HG03135 (cell line): ENCODE results near the gene TNS1.

Experiments
- ATAC-seq: cut with Tn5 transposase; IDR thresholded peaks from one replicate; pipeline ENCODE4 v1.9.1; 2021; ENCODE audit warnings: mild to moderate bottlenecking, moderate library complexity; ENCODE audit not compliant: unreplicated experiment

The TNS1 gene

DNA sequence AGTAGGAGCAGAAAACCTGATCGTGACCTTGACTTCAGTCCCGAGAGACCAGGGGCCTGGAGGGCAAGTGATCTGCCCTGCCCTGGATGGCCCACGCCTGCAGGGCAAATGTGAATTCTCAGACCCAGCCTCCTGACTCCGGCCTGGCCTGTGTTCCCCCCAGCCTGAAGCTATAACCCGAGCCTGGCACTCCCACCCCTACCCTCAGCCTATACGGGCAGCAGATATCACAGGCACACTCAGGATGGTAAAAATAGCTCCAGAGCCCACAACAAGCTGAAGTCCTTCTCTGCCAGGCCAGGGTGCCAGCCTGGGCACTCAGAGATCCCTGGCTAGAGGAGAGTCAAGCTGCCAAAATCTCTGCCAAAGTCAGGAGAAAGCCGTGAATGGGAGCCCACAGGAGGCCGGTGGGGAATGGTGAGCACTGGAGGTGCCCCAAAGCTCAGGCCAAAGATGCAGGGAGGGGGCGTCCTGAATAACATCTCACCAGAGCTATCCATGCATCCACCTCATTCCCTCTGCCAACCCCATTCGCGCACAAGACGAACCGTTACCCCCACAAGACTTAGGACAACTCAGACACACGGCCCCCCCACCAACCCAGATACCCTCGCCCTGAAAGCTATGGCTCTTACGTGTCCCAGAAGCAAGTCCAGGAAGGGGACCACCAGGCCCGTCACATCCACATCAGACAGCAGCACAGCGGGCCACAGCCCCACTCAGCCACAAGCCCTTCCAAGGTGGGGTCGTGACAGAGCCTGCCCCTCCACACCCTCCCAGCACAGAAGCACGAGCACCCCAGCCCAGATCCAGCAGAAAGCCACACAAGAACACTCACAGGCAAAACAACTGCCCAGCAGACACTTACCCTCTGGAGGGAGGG is 144.9 kb downstream of the TNS1 start:
- ATAC-seq, result no peak

DNA sequence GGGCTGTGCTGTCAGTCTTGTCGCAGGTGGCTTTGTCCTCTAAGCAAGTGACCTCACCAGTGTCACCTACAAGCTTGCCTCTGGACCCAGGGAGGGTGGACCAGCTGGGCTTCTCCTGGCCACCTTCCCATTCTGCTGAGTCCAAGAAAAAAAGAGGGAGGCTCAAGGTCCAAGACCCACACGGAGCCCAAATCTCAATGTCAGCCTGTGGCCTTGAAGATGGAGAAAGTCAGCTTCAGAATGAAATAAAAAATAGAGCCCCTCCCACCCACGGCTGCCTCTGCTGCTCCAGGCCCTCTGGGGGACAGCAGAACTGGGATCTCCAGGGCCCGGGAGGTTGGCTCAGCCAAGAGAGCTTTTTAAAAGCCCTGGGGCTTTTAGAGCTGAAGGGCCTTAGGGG is 145.9 kb downstream of the TNS1 start:
- ATAC-seq, result no peak

DNA sequence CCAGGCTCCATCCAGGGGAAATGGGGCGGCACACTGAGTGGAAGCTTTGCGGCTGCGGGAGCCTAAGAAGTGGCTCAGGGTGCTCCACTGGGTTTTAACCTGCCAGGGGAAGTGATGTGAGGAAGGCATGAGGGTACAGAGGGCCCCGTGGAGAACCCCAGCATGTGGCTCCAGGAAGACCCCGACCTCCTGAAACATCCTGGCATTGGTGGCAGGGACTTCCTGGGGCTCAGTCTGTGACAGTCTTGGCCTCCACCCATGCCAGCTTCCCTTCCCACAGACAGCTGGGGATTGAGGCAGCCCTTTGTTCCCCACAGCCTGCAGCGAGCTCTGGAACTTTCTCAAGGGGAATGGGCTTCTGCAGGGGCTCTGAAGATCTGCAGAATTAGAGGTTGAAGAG is 146.6 kb downstream of the TNS1 start:
- no peak for ATAC-seq

DNA sequence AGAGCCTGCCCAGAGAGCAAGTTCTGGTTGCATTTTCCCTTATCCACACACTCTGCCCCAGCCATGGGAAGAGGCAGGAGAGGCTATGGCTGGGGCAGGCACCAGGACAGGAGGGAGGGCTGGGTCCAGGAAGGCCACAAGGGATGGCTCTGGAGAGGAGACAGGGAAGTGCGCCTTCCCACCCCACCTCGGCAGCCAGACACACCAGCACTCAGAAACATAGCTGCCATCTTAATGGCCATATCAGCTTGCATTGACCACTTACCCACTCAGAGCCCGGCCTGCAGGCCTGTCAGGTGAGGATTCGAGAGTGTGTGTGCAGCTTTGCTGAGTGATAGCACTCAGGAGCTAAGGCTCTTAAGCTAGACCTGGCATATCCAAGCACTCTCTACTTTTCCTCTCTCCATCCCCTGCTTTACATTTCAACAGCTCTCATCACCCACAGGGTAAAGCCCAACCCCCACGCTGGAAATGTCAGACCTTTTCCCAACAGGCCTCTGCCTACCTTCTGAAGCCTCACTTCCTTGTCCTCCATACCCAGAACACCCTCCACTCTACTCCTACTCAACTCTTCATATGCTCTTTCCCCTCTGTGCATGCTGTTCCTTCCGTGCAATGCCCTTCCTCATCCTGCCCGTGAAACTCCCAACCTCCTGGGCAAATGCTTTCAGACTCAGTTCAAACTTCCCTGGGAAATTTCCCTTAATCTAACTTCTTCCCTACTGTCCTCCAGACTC is 147.9 kb downstream of the TNS1 start:
- no peak for ATAC-seq

DNA sequence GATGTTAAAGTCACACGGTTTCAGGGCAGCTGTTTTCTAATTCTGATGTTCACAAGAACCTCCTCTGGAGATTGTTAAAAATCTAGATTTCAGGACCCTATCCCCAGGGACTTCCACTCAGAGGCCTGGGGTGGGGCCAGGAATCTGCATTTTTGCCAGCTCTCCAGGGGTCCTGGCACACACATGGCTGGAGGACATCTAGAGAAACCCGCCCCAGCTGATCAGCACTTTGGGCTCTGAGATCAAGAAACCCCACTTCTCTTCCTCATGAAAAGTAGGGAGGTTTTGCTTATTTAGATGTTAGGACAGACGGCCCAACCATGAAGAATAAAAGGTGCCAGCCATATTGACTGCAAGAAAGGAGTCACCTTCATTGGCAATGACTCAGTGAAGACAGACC is 148.8 kb downstream of the TNS1 start:
- no peak for ATAC-seq

DNA sequence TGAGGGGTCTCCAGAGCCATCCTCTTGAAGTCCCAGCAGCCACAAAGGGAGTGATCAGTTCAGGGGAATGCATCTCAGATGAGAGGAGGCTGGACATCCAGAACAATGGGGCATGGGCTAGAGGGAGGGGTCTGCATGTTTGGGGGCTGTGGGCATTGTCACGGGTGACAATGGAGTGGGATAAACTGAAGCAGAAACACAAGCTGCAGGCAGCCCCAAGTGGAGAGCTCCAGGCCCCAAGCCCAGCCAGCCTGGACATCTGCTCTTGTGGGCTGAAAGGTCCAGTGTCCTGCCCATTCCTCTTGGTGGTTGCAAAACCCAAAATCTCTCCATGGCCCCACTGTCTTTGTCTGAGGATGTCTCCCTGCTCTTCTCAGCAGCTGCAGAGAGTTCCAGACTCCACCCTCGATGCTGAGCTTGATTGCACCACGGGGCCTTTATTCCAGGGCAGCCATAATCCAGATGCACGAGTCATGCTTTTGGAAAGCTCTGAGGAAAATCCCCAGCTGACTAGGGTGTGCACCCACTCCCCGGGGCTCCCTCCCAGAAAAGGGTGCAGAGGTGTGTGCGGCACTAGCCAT is 149.4 kb downstream of the TNS1 start:
- no peak for ATAC-seq

DNA sequence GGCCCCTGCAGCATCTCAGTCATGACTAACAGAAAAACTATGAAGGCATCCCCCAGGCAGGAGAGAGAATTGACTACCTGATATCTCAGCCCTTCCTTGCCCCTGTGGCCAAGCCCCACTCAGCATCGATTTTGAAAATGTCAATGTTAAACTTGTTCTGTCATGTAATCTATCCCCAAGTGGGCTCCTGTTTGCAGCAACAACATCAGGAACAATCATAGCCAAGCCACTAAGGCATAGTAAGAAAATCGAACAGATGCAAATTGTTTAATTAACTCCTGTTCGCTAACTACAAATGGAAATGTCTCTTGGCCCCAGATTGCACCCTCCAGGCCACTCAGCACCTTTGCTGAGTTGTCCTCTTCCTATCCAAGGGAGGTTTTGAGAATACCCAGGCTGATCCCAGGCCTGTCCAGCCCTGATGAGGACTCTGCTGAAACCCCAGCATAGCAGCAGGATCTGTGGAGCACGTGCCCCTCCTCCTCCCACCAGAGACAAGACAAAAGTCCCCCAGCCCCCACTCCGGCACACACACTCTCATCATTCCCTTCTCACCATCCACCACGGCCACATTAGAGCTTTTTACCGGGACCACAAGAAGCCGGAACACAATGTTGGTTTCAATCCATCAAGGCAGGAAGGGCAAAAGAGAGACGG is 150.1 kb downstream of the TNS1 start:
- no peak for ATAC-seq

DNA sequence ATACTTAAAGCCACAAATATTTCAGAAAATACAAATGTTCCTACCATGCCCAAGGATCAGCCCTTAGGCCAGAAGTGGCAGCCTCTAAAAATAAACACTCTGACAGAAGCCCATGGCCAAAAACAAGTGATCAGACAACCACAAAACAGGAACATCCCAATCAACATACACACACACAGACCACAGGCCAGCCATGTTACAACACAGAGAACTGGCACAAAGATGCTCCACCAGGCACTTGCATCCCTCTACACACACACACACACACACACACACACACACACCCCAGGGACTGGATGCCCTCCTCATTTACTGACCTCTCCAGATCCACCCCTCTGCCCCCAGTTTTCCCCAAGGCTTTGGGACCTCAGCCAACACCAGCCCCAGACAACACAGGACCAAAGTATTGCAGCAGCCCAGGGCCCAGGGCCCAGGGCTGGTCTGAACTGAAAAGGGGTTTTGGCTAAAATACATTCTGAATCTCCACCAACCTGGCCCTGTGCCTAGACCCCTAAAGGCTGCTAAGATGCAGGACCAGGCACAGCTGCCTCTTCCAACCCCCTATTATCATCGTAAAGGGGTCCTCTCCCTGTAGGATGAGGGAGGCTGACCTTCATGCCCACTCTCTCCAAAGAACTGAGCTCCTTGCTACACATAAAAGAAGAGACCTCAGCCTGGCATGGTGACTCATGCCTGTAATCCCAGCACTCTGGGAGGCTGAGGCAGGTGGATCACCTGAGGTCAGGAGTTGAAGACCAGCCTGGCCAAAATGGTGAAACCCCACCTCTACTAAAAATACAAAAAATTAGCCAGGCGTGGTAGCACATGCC is 151.4 kb downstream of the TNS1 start:
- no peak for ATAC-seq

DNA sequence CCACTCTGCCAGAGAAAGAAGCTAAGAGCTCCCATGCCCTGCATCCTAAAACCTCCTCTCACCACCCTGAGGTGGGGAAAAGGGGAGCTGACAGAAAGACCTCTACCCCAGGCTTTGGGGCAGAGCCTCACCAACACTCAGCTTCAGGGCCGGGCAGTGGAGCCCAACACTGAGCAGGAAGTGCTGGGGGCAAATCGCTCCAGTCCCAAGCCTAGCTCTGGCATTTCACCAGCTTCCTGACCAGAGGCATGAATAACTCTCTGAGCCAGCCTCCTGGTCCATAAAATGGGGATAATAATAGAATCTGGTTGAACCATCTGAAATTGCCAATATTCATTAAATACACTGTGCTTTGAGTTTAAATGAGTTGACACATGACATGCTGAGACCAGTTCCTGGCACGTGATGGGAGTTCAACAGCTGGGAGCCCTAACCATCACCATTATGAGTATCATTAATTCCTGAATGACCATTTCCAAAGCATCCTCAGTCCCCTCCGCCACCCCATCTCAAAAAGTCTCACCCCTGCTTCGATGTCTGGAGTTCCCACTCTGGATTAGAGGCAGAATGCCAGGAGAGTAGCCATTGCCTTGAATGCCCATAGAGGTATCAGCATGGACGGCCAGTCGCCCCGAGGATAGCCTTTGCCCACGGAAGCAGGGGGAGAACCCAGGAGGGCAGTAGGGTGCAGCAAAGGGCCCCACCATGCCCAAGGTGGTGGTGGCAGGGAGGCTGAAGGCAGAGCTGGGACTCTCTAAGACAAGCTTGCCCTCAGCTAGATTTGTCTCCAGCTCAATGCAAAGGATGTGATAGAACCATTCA is 153.4 kb downstream of the TNS1 start:
- ATAC-seq, result no peak

DNA sequence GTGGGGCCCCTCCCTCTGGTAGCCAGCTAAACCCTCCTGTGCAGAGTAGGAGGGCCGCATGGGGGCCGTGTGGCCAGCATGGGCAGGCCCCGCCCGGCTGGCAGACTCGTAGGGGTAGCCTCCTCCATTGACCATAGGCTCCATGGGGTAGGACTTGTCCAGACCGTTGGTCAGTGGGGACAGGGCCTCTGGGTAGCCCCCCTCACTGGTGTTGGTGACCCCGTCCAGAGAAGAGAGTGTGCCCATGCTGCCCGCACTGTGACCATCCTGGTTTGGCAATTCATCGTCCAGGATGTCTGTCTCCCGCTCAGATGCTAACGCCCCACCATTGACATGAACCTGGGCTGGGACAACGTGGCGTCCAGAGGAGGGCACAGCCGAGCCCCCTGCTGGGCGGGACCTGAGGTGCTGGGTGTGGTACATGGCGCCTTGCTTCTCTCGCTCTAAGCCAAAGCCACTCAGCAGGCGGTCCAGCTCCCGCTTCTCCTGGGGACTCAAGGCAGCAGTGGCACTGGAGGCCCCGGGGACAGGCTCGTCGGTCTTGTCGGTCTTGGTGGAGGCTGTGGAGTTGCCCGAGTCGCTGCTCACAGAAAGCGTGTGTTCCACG is 154.3 kb downstream of the TNS1 start:
- no peak for ATAC-seq

DNA sequence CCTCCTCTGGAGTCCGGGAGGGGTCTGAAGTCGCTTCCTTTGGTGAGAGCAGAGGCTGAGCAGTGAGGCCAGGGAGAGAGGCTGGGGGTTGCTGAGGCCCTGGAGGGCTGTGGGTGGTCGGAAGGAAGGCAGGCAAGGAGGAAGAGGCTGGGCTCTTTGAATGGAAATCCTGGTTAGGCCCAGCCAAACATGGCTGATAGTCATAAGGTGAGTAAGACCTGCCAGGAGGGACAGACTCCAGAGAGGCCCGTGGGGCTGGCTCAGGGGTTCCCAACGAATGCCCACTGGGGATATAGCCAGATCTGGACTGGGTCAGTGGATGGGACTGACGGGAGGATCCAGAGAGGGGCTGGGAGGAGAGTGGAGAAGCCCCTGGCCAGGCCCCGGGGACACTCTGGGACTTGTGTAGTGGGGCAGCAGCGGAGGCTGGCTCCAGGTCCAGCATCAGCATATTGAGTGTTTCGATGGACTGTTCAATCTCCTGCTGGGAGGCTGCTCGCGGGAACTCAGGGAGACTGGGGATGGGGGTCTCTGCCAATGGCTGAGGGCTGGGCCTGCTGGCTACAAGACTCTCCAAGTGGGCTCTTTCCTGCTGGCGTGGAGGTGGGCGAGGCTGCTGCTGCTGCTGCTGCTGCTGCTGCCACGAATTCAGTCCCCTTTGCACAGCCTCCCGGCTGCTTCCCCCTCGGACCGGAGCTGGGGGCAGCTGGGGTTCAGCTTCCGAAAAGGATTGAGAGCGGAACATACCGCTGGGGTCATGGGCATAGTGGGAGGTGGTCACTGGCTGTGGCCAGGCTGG is 155.0 kb downstream of the TNS1 start:
- ATAC-seq, result no peak

DNA sequence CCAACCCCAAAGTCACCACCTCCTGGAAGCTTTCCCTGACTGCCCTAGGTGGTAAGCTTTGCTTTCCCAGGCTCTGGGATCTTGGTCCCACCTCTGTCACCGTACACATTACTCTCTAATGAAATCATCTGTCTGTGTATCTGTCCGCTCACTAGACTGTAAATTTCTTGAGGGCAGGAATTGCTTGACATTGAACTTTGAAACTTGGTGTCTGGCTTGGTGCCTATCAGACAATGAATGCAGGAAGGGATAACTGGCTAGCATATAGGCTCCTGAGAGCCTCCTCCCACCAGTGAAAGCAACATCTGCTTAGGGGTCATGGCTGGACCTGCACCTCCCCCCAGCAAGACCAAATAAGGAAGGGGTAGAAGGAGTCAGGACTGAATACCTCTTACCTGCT is 155.7 kb downstream of the TNS1 start:
- no peak for ATAC-seq

DNA sequence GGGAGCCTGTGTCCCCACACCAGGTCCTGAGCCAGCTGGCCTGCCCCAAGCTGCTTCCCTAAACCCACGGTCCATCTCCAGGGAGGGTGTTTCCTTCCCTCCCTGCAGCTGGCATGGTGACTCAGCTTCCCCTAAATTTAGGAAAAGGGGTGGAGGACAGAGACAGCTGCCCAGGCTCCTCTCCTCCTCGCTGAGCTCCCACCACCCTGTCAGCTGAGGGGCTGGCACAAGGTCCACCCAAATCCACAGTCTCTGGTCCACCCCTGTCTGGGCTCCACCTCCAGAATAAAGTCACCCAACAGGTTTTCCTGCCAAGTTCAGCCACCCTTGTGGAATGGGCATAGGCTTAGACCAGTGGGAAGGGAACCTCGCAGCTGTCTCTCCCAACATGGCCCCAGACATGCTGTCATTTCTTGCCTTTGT is 156.5 kb downstream of the TNS1 start:
- ATAC-seq, result no peak

DNA sequence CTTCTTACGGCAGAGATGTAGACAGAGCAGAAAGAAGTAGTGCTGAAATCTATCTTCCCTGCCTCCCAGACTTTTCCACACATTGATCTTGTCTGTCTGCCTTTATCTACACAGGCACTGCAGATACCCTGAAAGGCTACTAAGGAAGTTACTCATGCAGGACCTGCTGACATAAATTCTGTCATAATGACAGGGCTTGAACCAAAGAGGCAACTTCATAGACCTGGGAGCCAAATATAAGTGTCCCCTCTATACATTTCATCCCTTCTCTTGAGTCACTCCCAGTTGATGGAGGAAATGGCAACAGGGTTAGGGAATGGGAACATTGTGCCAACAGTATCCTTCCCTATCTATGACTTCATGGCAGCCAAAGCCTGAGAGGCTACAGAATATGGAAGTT is 157.5 kb downstream of the TNS1 start:
- no peak for ATAC-seq

DNA sequence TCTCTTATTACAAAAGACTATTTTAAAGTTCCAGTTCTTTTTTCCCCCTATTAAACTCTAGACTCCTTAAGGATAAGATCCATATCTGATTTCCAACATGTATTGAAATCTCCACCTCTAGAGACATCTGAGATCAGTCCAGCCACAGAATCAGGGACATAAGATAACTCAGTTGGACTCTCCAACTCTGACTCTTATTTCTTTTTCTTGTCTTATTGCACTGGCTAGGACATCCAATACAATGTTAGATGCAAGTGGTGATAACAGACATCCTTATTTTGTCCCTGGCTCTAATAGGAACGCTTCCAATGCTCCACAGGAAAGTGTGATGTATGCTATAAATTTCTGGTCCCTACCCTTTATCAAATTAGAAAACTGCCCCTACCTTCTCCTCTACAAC is 158.1 kb downstream of the TNS1 start:
- ATAC-seq, result no peak

DNA sequence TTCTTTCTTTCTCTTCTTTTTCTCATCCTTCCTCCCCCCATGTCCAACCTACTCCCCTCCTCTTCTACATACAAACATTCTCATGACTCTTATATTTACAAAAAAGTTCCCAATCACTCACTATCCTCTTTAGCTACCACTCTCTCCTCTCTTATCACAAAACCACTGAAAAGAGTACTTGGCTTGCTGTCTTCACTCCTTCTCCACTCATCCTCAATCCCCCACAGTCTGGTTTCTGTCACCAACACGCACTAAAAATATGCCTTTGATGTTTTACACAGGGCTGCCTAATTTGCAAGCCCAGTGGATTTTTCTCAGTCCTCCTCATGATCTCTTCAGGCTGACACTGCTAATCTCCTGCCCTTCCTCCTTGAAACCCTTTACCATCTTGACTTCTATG is 159.5 kb downstream of the TNS1 start:
- no peak for ATAC-seq

DNA sequence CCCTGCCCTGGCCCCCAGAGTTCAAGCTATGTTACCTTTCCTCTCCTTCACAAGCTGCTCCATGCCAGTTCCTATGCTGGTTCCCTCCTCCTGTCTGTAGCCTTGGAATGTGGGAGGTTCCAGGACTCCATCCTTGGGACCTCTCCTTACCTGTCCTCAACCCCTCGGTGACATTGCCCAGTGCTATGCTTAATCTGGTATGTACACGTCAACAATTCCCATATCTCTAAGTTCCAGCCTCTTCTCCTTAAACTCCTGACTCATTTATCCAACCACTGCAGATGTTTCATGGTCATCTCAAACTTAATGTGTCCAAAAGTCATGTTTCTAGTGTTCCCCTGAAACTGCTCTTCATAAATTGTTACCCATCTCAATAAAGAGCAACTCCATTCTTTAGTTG is 160.8 kb downstream of the TNS1 start:
- ATAC-seq, result no peak

DNA sequence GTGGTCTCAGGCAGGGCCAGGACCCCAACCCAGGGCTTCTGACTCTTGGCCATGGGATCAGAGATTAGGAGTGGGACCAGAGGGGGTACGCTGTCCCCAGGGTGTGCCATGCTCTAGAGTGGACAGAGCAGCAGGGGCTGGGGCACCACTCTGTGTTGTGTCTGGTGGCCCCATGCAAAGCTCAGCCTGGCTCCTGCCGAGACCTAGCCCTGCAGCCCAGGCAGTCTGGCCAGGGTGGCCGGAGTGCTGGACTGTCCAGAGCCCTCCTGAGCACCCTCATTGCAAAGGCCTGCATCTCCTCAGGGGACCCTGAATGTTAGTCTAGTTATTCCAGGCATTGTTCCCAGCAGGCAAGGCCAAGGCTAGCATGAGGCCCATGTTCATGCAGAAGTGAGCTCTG is 162.3 kb downstream of the TNS1 start:
- ATAC-seq, result no peak

DNA sequence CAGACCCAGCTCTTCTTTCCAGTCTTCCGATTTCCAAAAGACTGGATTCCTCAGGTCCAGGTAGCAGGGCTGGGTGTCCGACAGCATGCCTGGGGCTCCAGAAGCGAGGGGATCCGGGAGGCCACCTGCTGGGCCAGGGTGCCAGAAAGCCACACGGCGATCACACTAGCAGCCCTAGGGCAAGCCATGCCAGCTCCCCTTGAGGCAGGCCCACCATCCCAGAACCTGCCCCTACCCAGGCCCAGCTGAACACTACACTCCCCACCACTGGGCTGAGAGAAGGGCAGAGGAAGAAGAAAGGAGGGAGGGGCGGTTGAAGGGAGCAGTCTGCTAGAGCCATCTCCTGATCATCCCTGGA is 163.1 kb downstream of the TNS1 start:
- no peak for ATAC-seq
